Prostate gland (tissue), 2 donors: ENCODE measurements around the gene SLC25A34.

Experiments
- POLR2A ChIP-seq: fragments of 450-650 bp; IDR thresholded peaks from one replicate; pipeline ENCODE4 v1.6.1; 2016; ENCODE audit warnings: antibody characterized with exemption, mild to moderate bottlenecking
- POLR2AphosphoS5 ChIP-seq: sonication (generic); formaldehyde crosslinking; IDR thresholded peaks from one replicate; pipeline ENCODE4 v1.6.1; 2017; ENCODE audit warnings: antibody characterized with exemption
- TF ChIP-seq, protein P1 (sequence below), 4 experiments: fragments of 200-600 bp in 2 of 4; fragments of 450-650 bp in 2 of 4; sonication (generic) in 2 of 4; IDR thresholded peaks; 1 replicate in 3 of 4; 2 replicates in 1 of 4; pipeline ENCODE4 v1.5.1; 2016 to 2019; ENCODE audit warnings: antibody characterized with exemption in 4 of 4, mild to moderate bottlenecking in 2 of 4, moderate library complexity in 2 of 4

DNA sequence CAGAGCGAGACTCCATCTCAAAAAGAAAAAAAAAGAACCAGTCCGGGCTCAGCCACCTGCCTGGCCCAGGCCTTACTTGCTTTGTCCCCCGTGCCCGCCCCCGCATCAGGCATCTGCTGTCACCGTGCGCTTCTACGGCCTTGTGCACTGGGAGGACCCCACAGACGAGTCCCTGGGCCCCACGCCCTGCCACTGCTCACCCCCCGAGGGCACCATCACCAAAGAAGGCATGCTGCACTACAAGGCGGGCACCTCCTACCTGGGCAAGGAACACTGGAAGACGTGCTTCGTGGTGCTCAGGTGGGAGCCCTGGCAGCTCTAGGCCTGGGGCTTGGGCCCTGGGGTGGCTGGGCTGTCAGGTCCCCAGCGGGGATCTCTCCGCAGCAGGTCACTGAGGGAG lies 5.6 kb upstream of the SLC25A34 start:
- TF ChIP-seq POLR2AphosphoS5, result no peak
- TF ChIP-seq, protein P1, sequence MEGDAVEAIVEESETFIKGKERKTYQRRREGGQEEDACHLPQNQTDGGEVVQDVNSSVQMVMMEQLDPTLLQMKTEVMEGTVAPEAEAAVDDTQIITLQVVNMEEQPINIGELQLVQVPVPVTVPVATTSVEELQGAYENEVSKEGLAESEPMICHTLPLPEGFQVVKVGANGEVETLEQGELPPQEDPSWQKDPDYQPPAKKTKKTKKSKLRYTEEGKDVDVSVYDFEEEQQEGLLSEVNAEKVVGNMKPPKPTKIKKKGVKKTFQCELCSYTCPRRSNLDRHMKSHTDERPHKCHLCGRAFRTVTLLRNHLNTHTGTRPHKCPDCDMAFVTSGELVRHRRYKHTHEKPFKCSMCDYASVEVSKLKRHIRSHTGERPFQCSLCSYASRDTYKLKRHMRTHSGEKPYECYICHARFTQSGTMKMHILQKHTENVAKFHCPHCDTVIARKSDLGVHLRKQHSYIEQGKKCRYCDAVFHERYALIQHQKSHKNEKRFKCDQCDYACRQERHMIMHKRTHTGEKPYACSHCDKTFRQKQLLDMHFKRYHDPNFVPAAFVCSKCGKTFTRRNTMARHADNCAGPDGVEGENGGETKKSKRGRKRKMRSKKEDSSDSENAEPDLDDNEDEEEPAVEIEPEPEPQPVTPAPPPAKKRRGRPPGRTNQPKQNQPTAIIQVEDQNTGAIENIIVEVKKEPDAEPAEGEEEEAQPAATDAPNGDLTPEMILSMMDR (IDR thresholded peaks at IDR 0.05), result no peak
- no peak for TF ChIP-seq POLR2A
